ENCODE results near the gene SLC39A13. TPM values are rescaled to one million over a fixed set of nuclear protein-coding genes. Genes with fewer than 3 reads are reported as not detected.

Gene SLC39A13
- total and polyA plus RNA-seq, 2 of the 4 experiments (the other 2 are of a cell fraction): 32.4 to 144 TPM

DNA sequence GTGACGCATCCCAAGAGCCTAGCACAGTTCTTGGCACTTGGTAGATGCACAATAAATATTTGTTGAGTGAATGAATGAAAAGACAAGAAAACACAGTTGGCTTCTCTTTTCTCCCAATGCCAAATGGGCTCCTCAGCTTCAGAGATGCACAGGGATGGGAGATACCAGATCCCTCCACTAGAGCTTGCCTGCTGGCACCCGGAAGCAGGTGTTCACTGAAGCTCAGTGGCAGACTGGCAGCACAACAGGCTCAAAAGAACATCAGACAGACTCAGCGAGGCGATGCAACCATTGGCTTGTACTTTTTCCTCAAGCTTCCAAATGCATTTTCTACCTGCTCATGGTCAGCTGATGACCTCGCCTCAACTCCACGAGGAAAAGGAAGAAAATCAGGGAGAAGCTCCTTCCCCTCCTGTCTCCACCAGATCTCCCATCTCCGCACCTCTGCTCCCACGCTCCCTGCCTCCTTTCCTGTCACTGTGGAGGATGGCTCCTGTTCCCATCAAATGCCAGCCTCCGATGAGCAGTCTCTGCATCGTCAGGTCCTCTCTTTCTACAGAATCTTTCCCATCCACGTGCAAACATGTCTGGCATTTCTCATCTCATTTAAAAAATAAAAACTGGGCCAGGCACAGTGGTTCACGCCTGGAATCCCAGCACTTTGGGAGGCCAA, 34.8 kb downstream of the SLC39A13 start:
- POLR2A ChIA-PET (ENCODE audit: unreplicated experiment): no interaction called here
- WGBS, 2 experiments (ENCODE audit: extremely low coverage in 2 of 2, insufficient read length in 1 of 2): 83% methylated on average over 9 of the region's 12 CpGs; no CpG with 5 or more reads in 1 of the 2 experiments
- no peak for TF ChIP-seq MXI1 (IDR thresholded peaks at IDR 0.05; ENCODE audit: borderline replicate concordance, low read depth, low read length)
- TF ChIP-seq NFE2L2 (IDR thresholded peaks at IDR 0.05; ENCODE audit: low read depth, low read length): no peak
- no peak for TF ChIP-seq FOS (IDR thresholded peaks at IDR 0.05; ENCODE audit: low read depth, low read length)
- TF ChIP-seq RAD21 (IDR thresholded peaks at IDR 0.05; ENCODE audit: low read length): no peak
- no peak for TF ChIP-seq RCOR1 (IDR thresholded peaks at IDR 0.05; ENCODE audit: insufficient replicate concordance, low read length)
- no peak for TF ChIP-seq ELK1 (IDR thresholded peaks at IDR 0.05; ENCODE audit: borderline replicate concordance, low read depth, low read length)
- TF ChIP-seq MAZ (IDR thresholded peaks at IDR 0.05; ENCODE audit: borderline replicate concordance, low read depth, low read length): no peak
- no peak for TF ChIP-seq RFX5 (IDR thresholded peaks at IDR 0.05; ENCODE audit: low read depth, low read length)
- no peak for TF ChIP-seq CHD1 (IDR thresholded peaks at IDR 0.05; ENCODE audit: low read depth, low read length)
- CTCF ChIA-PET: no interaction called here
- no peak overlapping the region for H2BK120ac ChIP-seq (ENCODE audit: low read depth, low read length)
- no peak overlapping the region for H2AFZ ChIP-seq (replicated peaks; ENCODE audit: low read length, poor library complexity)
- H3K4me1 ChIP-seq (ENCODE audit: control insufficient read depth, insufficient read depth, low read length): no peaks in the 10 kb centered on the region
- H3K23ac ChIP-seq (ENCODE audit: low read depth, low read length): no peak overlapping the region
- H3K14ac ChIP-seq (replicated peaks; ENCODE audit: low read depth, low read length): no peak overlapping the region
- no peak overlapping the region for H2BK15ac ChIP-seq (ENCODE audit: low read depth, low read length)
- in situ Hi-C loops (cut with MboI; ENCODE audit: low sequenced_read_pairs): no loop called here
- no peak overlapping the region for H4K8ac ChIP-seq (ENCODE audit: low read depth in 2 of 2, low read length in 2 of 2)
- no peaks in the 10 kb centered on the region for H3K27me3 ChIP-seq (ENCODE audit: control insufficient read depth, insufficient read depth, low read length)
- no peak overlapping the region for H4K5ac ChIP-seq (ENCODE audit: low read depth, low read length)
- H3K27ac ChIP-seq (ENCODE audit: insufficient read depth, low read length): no peak overlapping the region
- H3K36me3 ChIP-seq (ENCODE audit: control insufficient read depth, insufficient read depth, low read length): no peaks in the 10 kb centered on the region
- no peak overlapping the region for H3K4me3 ChIP-seq (ENCODE audit: insufficient read depth, low read depth, low read length)
- H4K91ac ChIP-seq (ENCODE audit: insufficient read depth, low read depth, low read length): no peak overlapping the region
- DNase-seq: no peak
- H3K9me3 ChIP-seq (ENCODE audit: control insufficient read depth, insufficient read depth, low read length): no peaks in the 10 kb centered on the region
- H3K56ac ChIP-seq (ENCODE audit: extremely low read depth, insufficient read depth, low read length): no peak overlapping the region
- H2BK5ac ChIP-seq (ENCODE audit: low read depth, low read length, poor library complexity, severe bottlenecking): no peak overlapping the region
- intact Hi-C loops (cut with micrococcal nuclease): no loop called here
- H2AK5ac ChIP-seq (ENCODE audit: low read depth, low read length): no peak overlapping the region
- H3K4me2 ChIP-seq (ENCODE audit: low read depth, low read length): no peak overlapping the region
- H3K9me1 ChIP-seq (ENCODE audit: insufficient read depth, low read length): no peaks in the 10 kb centered on the region; the same call in 1 of the 2 replicates
- no peak for ATAC-seq (ENCODE audit: low read depth)
- no peak overlapping the region for H2BK20ac ChIP-seq (ENCODE audit: low read depth, low read length)
- H2AK9ac ChIP-seq (replicated peaks; ENCODE audit: low read depth, low read length, poor library complexity): no peak overlapping the region
- dilution Hi-C loops (cut with HindIII; ENCODE audit: low sequenced_read_pairs, unreplicated experiment): no loop called here
- no peak overlapping the region for H3K18ac ChIP-seq (ENCODE audit: low read depth, low read length)
- no peaks in the 10 kb centered on the region for H4K20me1 ChIP-seq (ENCODE audit: insufficient read depth, low read length)
- H3K9ac ChIP-seq (ENCODE audit: low read depth, low read length): no peak overlapping the region
- no peaks in the 10 kb centered on the region for H3K79me1 ChIP-seq (ENCODE audit: low read depth in 1 of 2, low read length in 2 of 2)
- no peak overlapping the region for H3K4ac ChIP-seq (ENCODE audit: low read depth, low read length)
- BruUV-seq (replicated peaks): no TSS peak

Measured in IMR-90 (cell line).